GM18861 (cell line): Measurements from ENCODE around the gene LTBP1.
A peak's percentile ranks its signal among the peaks of the same experiment; 100 is the strongest.
"Not testable (repeated sequence)": the region's sequence is repeated elsewhere in the genome, so short reads cannot be mapped to it uniquely, and the experiment has no call there.

Experiments
- ATAC-seq: cut with Tn5 transposase; IDR thresholded peaks from one replicate; pipeline ENCODE4 v1.9.1; 2021; ENCODE audit not compliant: unreplicated experiment

The LTBP1 gene

DNA sequence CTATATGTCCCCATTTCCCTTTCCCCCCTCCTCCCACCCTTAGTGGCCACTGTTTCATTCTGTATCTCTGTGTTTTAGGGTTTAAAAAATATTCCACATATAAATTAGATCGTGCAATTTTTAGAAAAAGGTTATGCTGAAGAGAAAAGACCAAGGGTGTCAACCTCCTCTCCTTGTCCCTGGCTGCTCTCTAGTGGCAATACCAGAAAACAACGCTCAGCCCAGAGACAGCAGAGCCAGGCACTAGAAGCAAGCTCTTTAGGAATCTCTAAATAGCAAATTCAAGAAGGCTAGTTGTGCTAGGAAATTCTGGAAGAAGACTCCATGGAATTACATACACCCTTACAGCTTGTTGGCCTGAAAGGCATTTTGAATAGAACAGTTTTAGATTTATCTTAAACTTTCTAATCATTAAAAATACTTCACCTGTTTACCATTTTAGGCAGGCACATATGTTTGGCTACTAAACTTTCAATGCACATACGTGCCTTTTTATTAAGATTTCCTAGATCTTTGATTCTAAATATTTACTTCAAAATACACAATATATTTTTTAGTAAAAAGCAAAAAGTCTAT, 494.6 kb downstream of the LTBP1 start:
- peak; percentile 93 for ATAC-seq

DNA sequence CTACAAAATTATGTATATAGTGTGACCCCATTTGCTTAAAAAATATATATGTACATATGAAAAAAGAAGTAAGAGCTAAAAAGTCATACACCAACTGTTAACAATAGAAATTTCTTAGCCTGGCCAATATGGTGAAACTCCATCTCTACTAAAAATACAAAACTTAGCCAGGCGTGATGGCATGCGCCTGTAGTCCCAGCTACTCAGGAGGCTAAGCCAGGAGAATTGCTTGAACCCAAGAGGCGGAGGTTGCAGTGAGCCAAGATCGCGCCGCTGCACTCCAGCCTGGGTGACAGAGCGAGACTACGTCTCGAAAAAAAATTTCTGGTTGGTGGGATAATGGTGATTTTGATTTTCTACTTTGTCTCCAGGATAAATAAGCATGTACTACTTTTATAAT, 495.3 kb downstream of the LTBP1 start:
- ATAC-seq, result not testable (repeated sequence)

DNA sequence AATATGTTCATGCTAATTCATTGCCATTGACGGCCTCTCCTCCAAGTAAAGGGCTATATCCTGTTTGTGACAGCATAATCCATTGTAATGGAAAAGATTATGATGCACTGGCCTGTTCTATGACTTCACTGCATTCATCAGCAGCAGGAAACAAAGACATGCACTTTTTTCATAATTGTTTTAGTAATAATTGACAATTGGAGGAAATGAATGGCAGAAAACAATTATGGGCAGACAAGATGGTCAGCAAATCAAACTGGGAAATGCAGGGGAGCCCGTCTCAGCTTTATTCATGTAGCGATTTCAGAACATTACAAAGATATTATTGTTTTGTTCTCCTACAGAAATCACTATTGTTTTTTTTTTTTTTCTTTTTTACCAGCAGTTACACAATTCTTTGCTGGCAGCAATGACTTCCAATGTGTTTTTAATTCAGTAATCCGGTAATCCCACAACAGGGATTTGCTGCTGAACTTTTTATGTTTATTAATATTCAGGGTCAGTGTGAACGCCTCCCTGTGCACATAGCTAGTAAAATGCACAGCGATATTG, 495.9 kb downstream of the LTBP1 start:
- ATAC-seq, result no peak

DNA sequence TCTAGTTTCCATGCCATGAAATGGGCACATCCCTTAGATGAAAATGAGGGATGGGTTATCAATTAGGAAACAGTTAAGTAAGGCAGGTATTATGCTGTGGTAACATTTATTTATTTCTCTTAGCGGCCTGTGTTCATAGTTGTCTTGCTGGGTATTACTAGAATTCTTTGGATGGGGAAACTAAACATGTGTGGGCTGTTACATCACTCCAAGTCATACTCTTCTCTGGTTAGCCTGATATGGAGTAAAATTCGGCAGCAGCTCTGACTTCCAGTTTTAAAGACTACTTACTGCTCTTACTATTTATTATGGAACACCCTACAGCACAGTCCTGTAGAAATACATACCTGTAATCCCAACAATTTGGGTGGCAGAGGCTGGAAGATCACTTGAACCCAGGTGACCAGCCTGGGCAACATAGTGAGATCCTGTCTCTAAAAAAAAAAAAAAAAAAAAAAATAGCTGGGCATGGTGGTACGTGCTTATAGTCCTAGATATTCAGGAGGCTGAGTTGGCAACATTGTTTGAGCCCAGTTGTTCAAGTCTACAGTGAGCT, 496.6 kb downstream of the LTBP1 start:
- ATAC-seq, result no peak

DNA sequence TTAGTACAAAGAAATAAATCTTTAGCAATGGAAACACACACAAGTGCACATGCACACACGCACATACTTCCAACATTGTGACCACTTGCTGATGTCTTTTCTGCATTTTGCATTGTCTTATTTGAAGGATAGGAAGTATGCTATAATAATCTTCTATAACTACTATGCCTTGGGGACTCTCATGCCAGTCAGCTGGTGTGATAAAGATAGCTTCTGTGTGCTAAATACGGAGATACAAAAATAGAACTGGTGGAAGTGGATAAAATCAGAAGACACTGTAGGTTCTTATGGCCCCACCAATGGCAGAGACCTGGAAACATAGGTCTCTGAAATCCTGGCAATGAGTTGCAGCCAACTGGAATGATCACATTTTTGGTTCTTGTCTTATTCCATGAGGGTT, 498.2 kb downstream of the LTBP1 start:
- ATAC-seq, result no peak

DNA sequence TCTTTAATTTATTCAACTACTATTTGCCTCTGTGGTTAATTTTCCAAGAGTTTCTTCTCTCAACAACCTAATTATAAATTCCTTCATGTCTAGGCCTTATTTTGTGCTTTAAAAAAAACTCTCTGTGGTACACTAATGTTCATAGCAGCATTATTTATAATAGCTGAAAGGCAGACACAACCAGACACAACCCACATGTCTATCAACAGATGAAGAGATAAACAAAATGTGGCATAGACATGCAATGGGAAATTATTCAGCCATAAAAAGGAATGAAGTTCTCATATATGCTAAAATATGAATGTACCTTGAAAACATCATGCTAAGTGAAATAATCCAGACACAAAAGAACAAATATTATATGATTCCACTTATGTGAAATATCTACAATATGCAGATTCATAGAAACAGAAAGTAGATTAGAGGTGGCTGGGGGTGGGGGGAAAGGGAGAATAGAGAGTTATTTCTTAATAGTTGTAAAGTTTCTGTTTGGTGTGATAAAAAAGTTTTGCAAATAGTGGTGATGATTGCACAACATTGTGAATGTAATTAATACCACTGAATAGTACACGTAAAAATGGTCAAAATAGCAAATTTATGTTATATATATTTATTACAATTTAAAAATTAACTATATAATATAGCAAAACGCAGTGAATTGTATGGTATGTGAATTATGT, 501.6 kb downstream of the LTBP1 start:
- ATAC-seq, result no peak
